KMS-11 (cell line): ENCODE results near the gene GRHL1.

Experiments used
- H2AFZ ChIP-seq: fragments of 200-600 bp; sonication (generic); 2 replicates; pipeline ENCODE4 v1.6.1; 2016; ENCODE audit warnings: antibody characterized with exemption, mixed run types, low read depth
- H3K27ac ChIP-seq: fragments of 200-600 bp; sonication (generic); 2 replicates; pipeline ENCODE4 v1.6.1; 2016; ENCODE audit warnings: mild to moderate bottlenecking, mixed run types
- H3K27me3 ChIP-seq: fragments of 200-600 bp; sonication (generic); 2 replicates; pipeline ENCODE4 v1.6.1; 2017; ENCODE audit warnings: mild to moderate bottlenecking, low read depth, mixed run types, moderate library complexity; ENCODE audit not compliant: insufficient read depth
- H3K36me3 ChIP-seq: fragments of 200-600 bp; sonication (generic); 2 replicates; pipeline ENCODE4 v1.6.1; 2017; ENCODE audit warnings: mild to moderate bottlenecking, mixed run types; ENCODE audit not compliant: insufficient read depth
- H3K4me1 ChIP-seq: fragments of 200-600 bp; sonication (generic); 2 replicates; pipeline ENCODE4 v1.6.1; 2016; ENCODE audit warnings: mild to moderate bottlenecking, low read depth, mixed run types; ENCODE audit not compliant: poor library complexity, severe bottlenecking
- H3K4me2 ChIP-seq: fragments of 200-600 bp; sonication (generic); 2 replicates; pipeline ENCODE4 v1.7.0; 2016; ENCODE audit warnings: mild to moderate bottlenecking, mixed run types
- H3K4me3 ChIP-seq: fragments of 200-600 bp; sonication (generic); IDR thresholded peaks from 2 replicates; pipeline ENCODE4 v1.6.1; 2017; ENCODE audit warnings: low read depth, low read length, mixed read lengths; ENCODE audit not compliant: insufficient read depth
- H3K79me2 ChIP-seq: fragments of 200-600 bp; sonication (generic); 2 replicates; pipeline ENCODE4 v1.6.1; 2016; ENCODE audit warnings: low read depth, mixed run types; ENCODE audit not compliant: insufficient read depth
- H3K9ac ChIP-seq: fragments of 200-600 bp; sonication (generic); 2 replicates; pipeline ENCODE4 v1.6.1; 2016; ENCODE audit warnings: mild to moderate bottlenecking, mixed run types
- H4K20me1 ChIP-seq: fragments of 200-600 bp; sonication (generic); 2 replicates; pipeline ENCODE4 v1.6.1; 2016; ENCODE audit warnings: mild to moderate bottlenecking, mixed run types; ENCODE audit not compliant: insufficient read depth
- CTCF ChIP-seq: fragments of 200-600 bp; sonication (generic); conservative IDR thresholded peaks from 2 replicates; pipeline ENCODE4 v1.6.1; 2017; ENCODE audit warnings: low read depth, mild to moderate bottlenecking, antibody characterized with exemption, low read length, moderate library complexity, mixed read lengths

Gene GRHL1

GRCh38 chr2:10038123-10038522 lies 86.6 kb downstream of the GRHL1 start:
- H3K79me2 ChIP-seq = no peaks in the 10 kb centered on the region
- no peak overlapping the region for H3K9ac ChIP-seq
- no peak overlapping the region for H3K27ac ChIP-seq
- H3K4me1 ChIP-seq = peaks cover 27% of the 10 kb centered on the region
- H2AFZ ChIP-seq = no peak overlapping the region
- H4K20me1 ChIP-seq = no peaks in the 10 kb centered on the region
- H3K4me3 ChIP-seq = no peak overlapping the region
- H3K36me3 ChIP-seq = no peaks in the 10 kb centered on the region
- TF ChIP-seq CTCF = no peak
- H3K4me2 ChIP-seq = no peak overlapping the region
- H3K27me3 ChIP-seq = no peaks in the 10 kb centered on the region

GRCh38 chr2:10038716-10039115 lies 87.2 kb downstream of the GRHL1 start:
- no peak overlapping the region for H2AFZ ChIP-seq
- H3K4me2 ChIP-seq = no peak overlapping the region
- peaks cover 27% of the 10 kb centered on the region for H3K4me1 ChIP-seq
- no peak overlapping the region for H3K4me3 ChIP-seq
- no peaks in the 10 kb centered on the region for H4K20me1 ChIP-seq
- H3K79me2 ChIP-seq = no peaks in the 10 kb centered on the region
- no peak overlapping the region for H3K9ac ChIP-seq
- no peak for TF ChIP-seq CTCF
- H3K27me3 ChIP-seq = no peaks in the 10 kb centered on the region
- H3K36me3 ChIP-seq = no peaks in the 10 kb centered on the region
- H3K27ac ChIP-seq = no peak overlapping the region

GRCh38 chr2:10039658-10040410 lies 88.3 kb downstream of the GRHL1 start:
- no peak overlapping the region for H2AFZ ChIP-seq
- H3K4me2 ChIP-seq = no peak overlapping the region
- no peak overlapping the region for H3K9ac ChIP-seq
- peaks cover 7% of the 10 kb centered on the region for H3K79me2 ChIP-seq
- no peak overlapping the region for H3K4me3 ChIP-seq
- no peak overlapping the region for H3K27ac ChIP-seq
- H3K27me3 ChIP-seq = no peaks in the 10 kb centered on the region
- H3K4me1 ChIP-seq = peaks cover 32% of the 10 kb centered on the region
- TF ChIP-seq CTCF = no peak
- no peaks in the 10 kb centered on the region for H3K36me3 ChIP-seq
- H4K20me1 ChIP-seq = no peaks in the 10 kb centered on the region

- Histone ChIP-seq H3K9ac (no peak overlapping the region), H3K79me2 (peaks cover 15% of the 10 kb centered on the region), H3K36me3 (no peaks in the 10 kb centered on the region), H3K27ac (no peak overlapping the region), H3K4me1 (peaks cover 17% of the 10 kb centered on the region), H2AFZ (no peak overlapping the region), H4K20me1 (no peaks in the 10 kb centered on the region), H3K4me2 (no peak overlapping the region), H3K27me3 (no peaks in the 10 kb centered on the region), H3K4me3 (no peak overlapping the region)
- TF ChIP-seq CTCF = no peak
These were observed 90.2 kb downstream of the GRHL1 start for GRCh38 chr2:10041711-10042110.
